ENCODE results near the gene GNG11.
"Not testable (repeated sequence)": the region's sequence is repeated elsewhere in the genome, so short reads cannot be mapped to it uniquely, and the experiment has no call there.

The GNG11 gene

DNA sequence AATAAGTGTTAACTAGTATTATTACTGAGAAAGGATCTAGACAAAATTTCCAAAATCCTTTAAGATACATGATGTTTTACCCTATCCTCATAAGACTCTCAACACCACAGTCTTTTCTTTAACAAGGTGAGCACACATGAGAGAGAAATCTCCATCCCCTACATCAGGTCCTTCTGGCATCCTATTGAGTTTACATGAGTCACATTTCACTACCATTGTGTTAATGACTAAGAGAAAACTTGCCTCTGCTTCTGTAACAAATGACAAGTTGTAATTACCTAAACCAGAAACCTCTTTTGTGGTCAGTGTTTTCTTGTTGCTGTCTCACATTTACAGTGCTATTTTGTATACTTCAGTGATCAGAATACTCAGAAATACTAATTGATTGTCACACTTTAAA is 9.9 kb upstream of the GNG11 start:
- not testable (repeated sequence) for DNase-seq (ENCODE audit: low read depth)

DNA sequence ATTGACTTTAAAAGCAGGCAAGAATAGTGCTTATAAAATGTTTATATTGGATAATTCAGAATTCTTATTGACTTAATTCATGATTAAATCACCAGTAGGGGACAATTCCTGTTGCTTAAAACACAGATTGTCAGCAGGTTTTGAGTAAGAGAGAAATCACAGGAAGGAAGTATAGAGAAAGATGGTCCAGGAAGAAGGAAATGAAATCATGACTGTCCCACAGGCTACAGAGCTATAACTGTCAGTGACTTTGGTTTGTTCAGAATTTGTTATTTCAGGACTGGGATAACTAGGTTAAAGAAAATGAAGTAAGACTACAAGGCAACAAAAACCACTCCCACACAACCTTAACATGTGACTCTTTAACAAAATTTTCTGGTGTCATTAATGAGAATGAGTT is 8.3 kb upstream of the GNG11 start:
- DNase-seq (ENCODE audit: low read depth) = no peak

GRCh38 chr7:93914581-93915066 is 6.9 kb upstream of the GNG11 start:
- no peak for DNase-seq (ENCODE audit: low read depth)

- DNase-seq (ENCODE audit: low read depth) = not testable (repeated sequence)
Measured at GRCh38 chr7:93915206-93915842, 6.2 kb upstream of the GNG11 start.

DNA sequence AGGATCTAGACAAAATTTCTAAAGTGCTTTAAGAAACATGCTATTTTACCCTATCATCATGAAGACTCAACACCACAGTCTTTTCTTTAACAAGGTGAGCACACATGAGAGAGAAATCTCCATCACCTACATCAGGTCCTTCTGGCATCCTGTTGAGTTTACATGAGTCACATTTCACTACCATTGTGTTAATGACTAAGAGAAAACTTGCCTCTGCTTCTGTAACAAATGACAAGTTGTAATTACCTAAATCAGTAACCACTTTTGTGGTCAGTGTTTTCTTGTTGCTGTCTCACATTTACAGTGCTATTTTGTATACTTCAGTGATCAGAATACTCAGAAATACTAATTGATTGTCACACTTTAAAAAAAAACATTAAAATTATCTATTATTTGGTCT is 5.6 kb upstream of the GNG11 start:
- DNase-seq (ENCODE audit: low read depth) = not testable (repeated sequence)

DNA sequence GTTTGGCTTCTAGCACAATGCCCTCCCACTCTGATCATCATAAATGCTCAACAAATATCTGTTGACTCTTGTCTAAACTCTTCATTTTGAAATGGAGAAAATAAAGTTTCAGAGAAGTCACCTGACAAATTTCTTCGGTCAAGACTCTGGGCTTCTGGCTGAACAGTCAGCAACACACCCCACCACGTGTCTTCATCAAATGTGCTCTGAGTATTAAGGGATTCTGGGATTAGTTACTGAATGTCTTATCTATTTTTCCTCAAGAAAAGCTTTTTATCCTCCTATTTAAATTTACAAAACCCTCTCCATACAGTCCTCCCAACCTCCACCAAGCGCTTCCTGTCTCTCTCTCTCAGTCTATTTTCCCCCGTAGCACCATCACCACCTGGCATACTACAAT is 5.2 kb upstream of the GNG11 start:
- not testable (repeated sequence) for DNase-seq (ENCODE audit: low read depth)

- DNase-seq (ENCODE audit: low read depth) = no peak
Measured at GRCh38 chr7:93920496-93921182, 896 bp upstream of the GNG11 start.

GRCh38 chr7:93921186-93921585 is 349 bp upstream of the GNG11 start:
- DNase-seq (ENCODE audit: low read depth) = no peak

DNA sequence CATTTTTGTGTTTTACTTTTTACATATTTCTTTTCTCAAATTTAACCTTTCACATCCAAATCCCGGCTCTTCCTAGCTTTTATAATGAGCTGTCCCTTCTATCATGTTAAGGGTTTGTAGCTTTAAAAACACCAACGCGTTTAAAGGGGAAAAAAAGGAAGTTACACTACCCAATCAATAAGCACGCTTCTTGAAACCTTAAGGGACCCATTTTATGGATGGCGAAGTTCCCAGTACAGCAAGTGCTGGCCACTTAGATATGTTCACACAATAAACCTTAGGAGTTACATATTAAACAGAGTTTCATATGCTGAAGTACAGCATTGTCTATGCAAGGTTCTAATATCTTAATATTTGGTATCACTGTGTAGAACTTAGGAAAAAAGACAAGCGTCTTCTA is 1.8 kb downstream of the GNG11 start:
- no peak for DNase-seq (ENCODE audit: low read depth)

DNA sequence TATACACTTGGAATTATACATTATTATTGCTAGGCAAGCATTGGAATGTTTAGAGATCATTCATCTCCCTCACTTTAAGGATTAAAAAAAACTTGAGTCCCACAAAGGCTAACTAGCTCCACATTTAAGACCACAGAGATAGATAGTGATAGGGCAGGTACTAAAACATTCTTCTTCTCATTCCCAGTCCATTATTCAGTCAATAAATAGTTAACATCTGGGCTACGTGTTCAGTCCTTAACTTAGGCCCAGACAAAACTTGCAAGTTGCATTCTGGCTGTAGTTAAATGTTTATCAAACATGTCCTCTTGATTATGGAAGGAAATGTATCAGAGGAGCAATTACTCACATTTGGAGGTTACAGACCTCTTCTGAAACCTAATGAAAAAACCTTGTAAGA is 2.4 kb downstream of the GNG11 start:
- DNase-seq (ENCODE audit: low read depth) = no peak

GRCh38 chr7:93926800-93927199 is 5.3 kb downstream of the GNG11 start:
- no peak for DNase-seq (ENCODE audit: low read depth)

GRCh38 chr7:93927585-93927984 is 6.0 kb downstream of the GNG11 start:
- DNase-seq (ENCODE audit: low read depth) = no peak

DNA sequence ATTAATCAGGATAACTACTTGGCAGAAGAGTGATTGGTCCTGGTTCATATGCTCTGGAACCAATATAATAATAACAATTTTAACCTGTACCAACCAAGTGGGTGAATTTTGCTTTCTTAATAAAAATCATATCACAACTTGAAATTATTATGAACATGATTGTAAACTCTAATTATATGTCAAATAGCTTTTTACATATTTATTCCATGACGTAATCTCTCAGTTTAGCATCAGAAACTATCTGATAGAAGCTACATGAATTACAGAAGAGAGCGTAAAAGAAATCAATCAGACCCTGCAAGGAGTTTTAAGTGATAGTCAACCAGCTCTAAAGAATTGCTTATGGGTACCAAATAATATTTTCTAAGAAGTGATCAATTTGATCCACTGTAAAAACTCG is 10.1 kb downstream of the GNG11 start:
- DNase-seq (ENCODE audit: low read depth) = no peak

DNA sequence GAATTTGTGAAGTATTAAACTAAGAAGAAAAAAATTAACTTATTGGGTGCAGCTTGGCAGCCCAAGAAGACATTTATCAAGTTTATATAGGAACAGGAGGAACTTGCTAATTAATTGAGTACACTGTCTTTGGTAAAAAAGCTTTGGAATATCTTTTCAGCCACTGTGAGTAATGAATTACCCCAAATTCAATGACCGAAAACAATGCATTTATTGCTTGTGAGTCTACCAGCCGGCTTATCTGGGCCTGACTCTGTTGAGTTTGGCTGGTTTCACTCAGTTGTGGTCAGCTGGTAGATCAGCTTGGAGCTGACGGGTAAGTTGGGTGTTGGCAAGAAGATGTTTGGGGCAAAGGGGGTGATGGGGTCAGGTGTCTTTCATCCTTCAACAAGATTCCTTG is 11.6 kb downstream of the GNG11 start:
- no peak for DNase-seq (ENCODE audit: low read depth)

- no peak for DNase-seq (ENCODE audit: low read depth)
Measured at GRCh38 chr7:93935102-93935501, 13.6 kb downstream of the GNG11 start.

GRCh38 chr7:93937818-93938217 is 16.3 kb downstream of the GNG11 start:
- no peak for DNase-seq (ENCODE audit: low read depth)

GRCh38 chr7:93938293-93938692 is 16.8 kb downstream of the GNG11 start:
- no peak for DNase-seq (ENCODE audit: low read depth)

GRCh38 chr7:93941945-93942344 is 20.4 kb downstream of the GNG11 start:
- no peak for DNase-seq (ENCODE audit: low read depth)

- DNase-seq (ENCODE audit: low read depth) = no peak
Measured at GRCh38 chr7:93943816-93944540, 22.4 kb downstream of the GNG11 start.

DNA sequence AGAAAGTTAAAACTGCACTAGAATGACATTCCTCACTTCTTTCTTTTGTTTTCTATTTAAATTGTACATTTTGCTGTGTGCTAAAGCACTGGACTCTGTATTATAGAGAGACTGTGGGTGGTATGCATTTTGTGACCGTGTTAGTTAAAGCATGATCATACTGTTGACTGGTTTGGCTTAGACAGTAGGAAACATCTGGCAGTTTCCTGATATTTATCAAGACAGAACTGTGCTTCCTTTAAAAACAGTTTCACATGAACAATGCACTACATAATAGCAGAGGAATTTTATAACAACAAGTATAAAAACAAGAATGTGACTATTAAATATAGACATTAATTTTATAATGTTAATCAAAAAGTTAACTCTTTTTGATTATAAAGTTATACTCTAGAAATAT is 23.1 kb downstream of the GNG11 start:
- DNase-seq (ENCODE audit: low read depth) = no peak

DNA sequence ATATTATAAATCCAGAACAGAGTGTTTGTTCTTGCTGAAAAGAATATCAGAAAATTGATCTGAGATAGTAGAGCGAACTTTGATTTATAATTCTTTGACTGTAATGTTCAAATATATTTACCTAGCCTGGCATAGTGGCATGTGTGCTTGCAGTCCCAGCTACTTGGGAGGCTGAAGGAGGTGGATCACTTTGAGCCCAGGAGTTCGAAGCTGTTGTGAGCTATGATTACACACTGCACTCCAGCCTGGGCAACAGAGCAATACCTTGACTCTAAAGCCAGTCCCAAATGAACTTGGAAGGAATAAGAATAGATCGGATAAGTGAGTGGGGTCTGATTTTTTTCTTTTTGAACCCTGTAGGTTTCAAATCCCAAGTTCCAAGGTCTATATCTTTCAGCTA is 23.5 kb downstream of the GNG11 start:
- no peak for DNase-seq (ENCODE audit: low read depth)

GRCh38 chr7:93945756-93946535 is 24.4 kb downstream of the GNG11 start:
- no peak for DNase-seq (ENCODE audit: low read depth)
